AG04449 (cell line): Measurements from ENCODE around the gene GRAMD2B.

ENCODE experiments used
- CTCF ChIA-PET: fragments of 350-600 bp; formaldehyde crosslinking; extraction: SDS; loops from one replicate; lab custom pipeline; 2021; ENCODE audit warnings: antibody characterized with exemption; lab: Yijun Ruan, JAX
- POLR2A ChIA-PET: fragments of 400-600, 350-600 bp; formaldehyde crosslinking; extraction: SDS; loops from one replicate; lab custom pipeline; 2020; ENCODE audit warnings: antibody characterized with exemption, inconsistent platforms; lab: Yijun Ruan, JAX
- DNase-seq: peaks from one replicate; pipeline ENCODE4 v3.0.0-alpha.2; 2010; ENCODE audit warnings: low read depth, low spot score
- H3K4me3 ChIP-seq: 2 replicates; pipeline ENCODE4 v1.5.1; 2011; ENCODE audit warnings: low read depth, mild to moderate bottlenecking, control low read depth, low read length
- TF ChIP-seq, protein P1 (sequence below): IDR thresholded peaks from one replicate; pipeline ENCODE4 v1.5.1; 2011; ENCODE audit warnings: mild to moderate bottlenecking, moderate library complexity, low read length, control low read depth, inconsistent platforms; ENCODE audit not compliant: insufficient read depth; ENCODE audit errors: missing control alignments

Gene GRAMD2B

GRCh38 chr5:126543660-126544059, 120.5 kb downstream of the GRAMD2B start:
- POLR2A ChIA-PET: no interaction called here
- CTCF ChIA-PET: interaction anchor here (0.6 to 19.5 kb wide), 11 partner anchors 10 to 1635 kb away, joined by 3 to 369 read pairs (median 4); partner anchors contain the start of gene ALDH7A1
- no peak for DNase-seq
- TF ChIP-seq, protein P1, sequence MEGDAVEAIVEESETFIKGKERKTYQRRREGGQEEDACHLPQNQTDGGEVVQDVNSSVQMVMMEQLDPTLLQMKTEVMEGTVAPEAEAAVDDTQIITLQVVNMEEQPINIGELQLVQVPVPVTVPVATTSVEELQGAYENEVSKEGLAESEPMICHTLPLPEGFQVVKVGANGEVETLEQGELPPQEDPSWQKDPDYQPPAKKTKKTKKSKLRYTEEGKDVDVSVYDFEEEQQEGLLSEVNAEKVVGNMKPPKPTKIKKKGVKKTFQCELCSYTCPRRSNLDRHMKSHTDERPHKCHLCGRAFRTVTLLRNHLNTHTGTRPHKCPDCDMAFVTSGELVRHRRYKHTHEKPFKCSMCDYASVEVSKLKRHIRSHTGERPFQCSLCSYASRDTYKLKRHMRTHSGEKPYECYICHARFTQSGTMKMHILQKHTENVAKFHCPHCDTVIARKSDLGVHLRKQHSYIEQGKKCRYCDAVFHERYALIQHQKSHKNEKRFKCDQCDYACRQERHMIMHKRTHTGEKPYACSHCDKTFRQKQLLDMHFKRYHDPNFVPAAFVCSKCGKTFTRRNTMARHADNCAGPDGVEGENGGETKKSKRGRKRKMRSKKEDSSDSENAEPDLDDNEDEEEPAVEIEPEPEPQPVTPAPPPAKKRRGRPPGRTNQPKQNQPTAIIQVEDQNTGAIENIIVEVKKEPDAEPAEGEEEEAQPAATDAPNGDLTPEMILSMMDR: no peak
- H3K4me3 ChIP-seq: no peak overlapping the region
